ENCODE measurements around the gene PPFIA1. TPM values are rescaled to one million over a fixed set of nuclear protein-coding genes. Genes with fewer than 3 reads are reported as not detected.

The PPFIA1 gene
- total RNA-seq, 1 experiment from 2014 or later = 63.4 TPM

- Histone ChIP-seq H4K8ac (replicated peaks; ENCODE audit: insufficient read length, low read depth, low read length) (no peak overlapping the region), H3K56ac (ENCODE audit: insufficient read length, low read depth, low read length) (no peak overlapping the region), H3K14ac (ENCODE audit: insufficient read depth, low read length) (no peak overlapping the region), H4K5ac (ENCODE audit: insufficient read length, low read depth, low read length) (no peak overlapping the region), H3K4ac (ENCODE audit: low read depth, low read length) (no peak overlapping the region), H3K27ac (ENCODE audit: insufficient read length, low read depth, low read length) (no peak overlapping the region), H2BK12ac (ENCODE audit: insufficient read length, low read depth, low read length) (no peak overlapping the region), H3K4me2 (ENCODE audit: insufficient read depth, insufficient read length, low read length) (no peak overlapping the region), H3K18ac (ENCODE audit: insufficient read length, low read depth, low read length) (no peak overlapping the region), H3K9ac (ENCODE audit: extremely low read depth, insufficient read length, low read length) (no peak overlapping the region), H3K79me2 (ENCODE audit: insufficient read depth, low read length) (no peaks in the 10 kb centered on the region), H4K91ac (ENCODE audit: insufficient read length, low read depth, low read length) (no peak overlapping the region), H2BK15ac (ENCODE audit: low read depth, low read length) (no peak overlapping the region), H3K23me2 (ENCODE audit: insufficient read length, low read depth, low read length, poor library complexity, severe bottlenecking) (no peaks in the 10 kb centered on the region), H2BK5ac (ENCODE audit: insufficient read length, low read length) (no peak overlapping the region), H3K9me3 (ENCODE audit: control insufficient read depth, low read depth, low read length) (no peaks in the 10 kb centered on the region), H3K27me3 (ENCODE audit: insufficient read depth, low read length) (no peaks in the 10 kb centered on the region), H4K20me1 (ENCODE audit: control insufficient read depth, insufficient read depth, insufficient read length) (no peaks in the 10 kb centered on the region), H3K23ac (ENCODE audit: insufficient read length, low read depth, low read length) (no peak overlapping the region), H3T11ph (ENCODE audit: low read length) (no peak overlapping the region), H2BK120ac (ENCODE audit: low read depth, low read length, poor library complexity, severe bottlenecking) (no peak overlapping the region), H3K4me1 (ENCODE audit: insufficient read depth, low read length) (no peaks in the 10 kb centered on the region), H2BK20ac (ENCODE audit: low read depth, low read length, poor library complexity, severe bottlenecking) (no peak overlapping the region), H2AFZ (ENCODE audit: low read length) (no peak overlapping the region), H2AK5ac (ENCODE audit: insufficient read length, low read length) (no peak overlapping the region), H3K79me1 (ENCODE audit: insufficient read depth, low read depth, low read length, poor library complexity, severe bottlenecking) (no peaks in the 10 kb centered on the region)
- Mint-ChIP-seq H3K27me3 (ENCODE audit: low read depth) (peaks cover 2% of the 10 kb centered on the region), H3K27ac (no peak overlapping the region; a peak in 1 of 7 replicates), H3K36me3 (ENCODE audit: insufficient read depth in 1 of 3, low read depth in 3 of 3) (no peaks in the 10 kb centered on the region), H3K9me3 (no peaks in the 10 kb centered on the region), H3K4me3 (no peak overlapping the region), H3K4me1 (peaks cover 16 to 17% of the 10 kb centered on the region in 2 experiments)
- no CpG with 5 or more reads among the region's 9 CpGs for WGBS (ENCODE audit: extremely low coverage, insufficient read length, low lambda C conversion rate)
- peak; percentile 61 for TF ChIP-seq CTCF (conservative IDR thresholded peaks at IDR 0.05)
- peak; percentile 69 for DNase-seq
These were observed 43.5 kb upstream of the PPFIA1 start for GRCh38 chr11:70226967-70227366.

Data from H9 (cell line).